Measurements from ENCODE around the gene ABCC4. TPM values are rescaled to one million over a fixed set of nuclear protein-coding genes. Genes with fewer than 3 reads are reported as not detected.

Gene ABCC4
- total and polyA plus RNA-seq, 2 of the 13 experiments (the other 11 are each of a cell fraction or from before 2014, with no cell fraction given), result 4.2 to 11.3 TPM

DNA sequence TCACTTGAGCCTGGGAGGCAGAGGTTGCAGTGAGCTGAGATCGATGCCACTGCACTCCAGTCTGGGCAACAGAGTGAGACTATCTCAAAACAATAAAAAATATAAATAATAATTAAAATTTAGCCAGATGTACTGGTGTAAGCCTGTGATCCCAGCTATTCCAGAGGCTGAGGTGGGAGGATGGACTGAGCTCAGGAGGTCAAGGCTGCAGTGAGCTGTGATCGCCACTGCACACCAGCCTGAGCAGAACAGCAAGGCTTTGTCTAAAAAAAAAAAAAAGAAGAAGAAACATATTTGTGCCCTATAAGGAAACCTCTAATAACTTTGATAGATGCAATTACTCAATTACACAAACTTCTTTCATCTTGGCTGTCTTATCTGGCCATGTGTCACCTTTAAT lies 52.3 kb downstream of the ABCC4 start:
- Histone ChIP-seq H3K9ac (ENCODE audit: insufficient read depth, low read depth, low read length) (no peak overlapping the region), H3K4me2 (ENCODE audit: low read depth, low read length) (no peak overlapping the region), H3K27ac (ENCODE audit: extremely low read length, insufficient read depth, low read length) (no peak overlapping the region), H3K4me3 (replicated peaks in 1 of 3; ENCODE audit: insufficient read depth in 1 of 3, low read depth in 2 of 3, low read length in 3 of 3) (no peak overlapping the region), H3K36me3 (replicated peaks in 1 of 2; ENCODE audit: control insufficient read depth in 1 of 2, insufficient read depth in 2 of 2, low read length in 2 of 2) (peaks cover 0 to 3% of the 10 kb centered on the region in 2 experiments; a peak in 2 of 5 replicates), H3K4me1 (ENCODE audit: insufficient read depth, low read length) (peaks cover 42% of the 10 kb centered on the region), H3K79me2 (ENCODE audit: insufficient read depth, low read length) (no peaks in the 10 kb centered on the region), H3K27me3 (ENCODE audit: control insufficient read depth in 1 of 2, insufficient read depth in 2 of 2, low read length in 2 of 2) (no peaks in the 10 kb centered on the region), H3K9me3 (ENCODE audit: low read length) (no peaks in the 10 kb centered on the region), H2AFZ (ENCODE audit: low read length) (no peak overlapping the region), H4K20me1 (ENCODE audit: insufficient read depth, low read length) (no peaks in the 10 kb centered on the region)
- intact Hi-C loops (cut with micrococcal nuclease; ENCODE audit: unreplicated experiment) (no loop called here), in situ Hi-C loops (cut with HindIII; ENCODE audit: extremely low pct_ligation_motif_present, low pct_unique_long_range_greater_than_20kb) (no loop called here)
- peak; percentile 89 for ATAC-seq
- CTCF ChIA-PET (ENCODE audit: low intra/inter-chr PET ratio, low total read pairs), result no interaction called here
- no TSS peak for BruUV-seq (replicated peaks)
- POLR2A ChIA-PET, result no interaction called here
- WGBS (ENCODE audit: low lambda C conversion rate), result 66% methylated on average over 2 of the region's 2 CpGs
- peak; percentile 49 for FAIRE-seq
- peak; percentile 29 for DNase-seq (ENCODE audit: low spot score)
- TF ChIP-seq MAF1 (CRISPR knock-in tag; IDR thresholded peaks at IDR 0.05; ENCODE audit: borderline replicate concordance), result no peak
- no peak for TF ChIP-seq ZSCAN25 (CRISPR knock-in tag; IDR thresholded peaks at IDR 0.05)
- TF ChIP-seq NR2F6 (IDR thresholded peaks at IDR 0.05), result 0 out of 2 replicates have a peak, but pooled peaks have one; percentile 16
- no peak for TF ChIP-seq NR2F6 (CRISPR knock-in tag; IDR thresholded peaks at IDR 0.05)
- TF ChIP-seq HMGA1 (CRISPR knock-in tag; conservative IDR thresholded peaks at IDR 0.05), result no peak
- TF ChIP-seq, protein P1, sequence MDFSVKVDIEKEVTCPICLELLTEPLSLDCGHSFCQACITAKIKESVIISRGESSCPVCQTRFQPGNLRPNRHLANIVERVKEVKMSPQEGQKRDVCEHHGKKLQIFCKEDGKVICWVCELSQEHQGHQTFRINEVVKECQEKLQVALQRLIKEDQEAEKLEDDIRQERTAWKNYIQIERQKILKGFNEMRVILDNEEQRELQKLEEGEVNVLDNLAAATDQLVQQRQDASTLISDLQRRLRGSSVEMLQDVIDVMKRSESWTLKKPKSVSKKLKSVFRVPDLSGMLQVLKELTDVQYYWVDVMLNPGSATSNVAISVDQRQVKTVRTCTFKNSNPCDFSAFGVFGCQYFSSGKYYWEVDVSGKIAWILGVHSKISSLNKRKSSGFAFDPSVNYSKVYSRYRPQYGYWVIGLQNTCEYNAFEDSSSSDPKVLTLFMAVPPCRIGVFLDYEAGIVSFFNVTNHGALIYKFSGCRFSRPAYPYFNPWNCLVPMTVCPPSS (IDR thresholded peaks at IDR 0.05), result no peak
- TF ChIP-seq STAT5B (CRISPR knock-in tag; IDR thresholded peaks at IDR 0.05), result no peak
- TF ChIP-seq, protein P2, sequence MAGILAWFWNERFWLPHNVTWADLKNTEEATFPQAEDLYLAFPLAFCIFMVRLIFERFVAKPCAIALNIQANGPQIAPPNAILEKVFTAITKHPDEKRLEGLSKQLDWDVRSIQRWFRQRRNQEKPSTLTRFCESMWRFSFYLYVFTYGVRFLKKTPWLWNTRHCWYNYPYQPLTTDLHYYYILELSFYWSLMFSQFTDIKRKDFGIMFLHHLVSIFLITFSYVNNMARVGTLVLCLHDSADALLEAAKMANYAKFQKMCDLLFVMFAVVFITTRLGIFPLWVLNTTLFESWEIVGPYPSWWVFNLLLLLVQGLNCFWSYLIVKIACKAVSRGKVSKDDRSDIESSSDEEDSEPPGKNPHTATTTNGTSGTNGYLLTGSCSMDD (CRISPR knock-in tag; IDR thresholded peaks at IDR 0.05), result no peak
- no peak for TF ChIP-seq ATF7 (IDR thresholded peaks at IDR 0.05)
- no peak for TF ChIP-seq ATF7 (CRISPR knock-in tag; IDR thresholded peaks at IDR 0.05)
- no peak for TF ChIP-seq ZNF773 (CRISPR knock-in tag; IDR thresholded peaks at IDR 0.05; ENCODE audit: borderline replicate concordance)
- TF ChIP-seq, protein P3, sequence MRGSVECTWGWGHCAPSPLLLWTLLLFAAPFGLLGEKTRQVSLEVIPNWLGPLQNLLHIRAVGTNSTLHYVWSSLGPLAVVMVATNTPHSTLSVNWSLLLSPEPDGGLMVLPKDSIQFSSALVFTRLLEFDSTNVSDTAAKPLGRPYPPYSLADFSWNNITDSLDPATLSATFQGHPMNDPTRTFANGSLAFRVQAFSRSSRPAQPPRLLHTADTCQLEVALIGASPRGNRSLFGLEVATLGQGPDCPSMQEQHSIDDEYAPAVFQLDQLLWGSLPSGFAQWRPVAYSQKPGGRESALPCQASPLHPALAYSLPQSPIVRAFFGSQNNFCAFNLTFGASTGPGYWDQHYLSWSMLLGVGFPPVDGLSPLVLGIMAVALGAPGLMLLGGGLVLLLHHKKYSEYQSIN (CRISPR knock-in tag; IDR thresholded peaks at IDR 0.05; ENCODE audit: borderline replicate concordance), result no peak
- TF ChIP-seq JUNB (CRISPR knock-in tag; IDR thresholded peaks at IDR 0.05; ENCODE audit: borderline replicate concordance), result no peak
- TF ChIP-seq ZNF558 (CRISPR knock-in tag; IDR thresholded peaks at IDR 0.05; ENCODE audit: borderline replicate concordance), result no peak
- no peak for TF ChIP-seq FLYWCH1 (CRISPR knock-in tag; IDR thresholded peaks at IDR 0.05)
- TF ChIP-seq, protein P4, sequence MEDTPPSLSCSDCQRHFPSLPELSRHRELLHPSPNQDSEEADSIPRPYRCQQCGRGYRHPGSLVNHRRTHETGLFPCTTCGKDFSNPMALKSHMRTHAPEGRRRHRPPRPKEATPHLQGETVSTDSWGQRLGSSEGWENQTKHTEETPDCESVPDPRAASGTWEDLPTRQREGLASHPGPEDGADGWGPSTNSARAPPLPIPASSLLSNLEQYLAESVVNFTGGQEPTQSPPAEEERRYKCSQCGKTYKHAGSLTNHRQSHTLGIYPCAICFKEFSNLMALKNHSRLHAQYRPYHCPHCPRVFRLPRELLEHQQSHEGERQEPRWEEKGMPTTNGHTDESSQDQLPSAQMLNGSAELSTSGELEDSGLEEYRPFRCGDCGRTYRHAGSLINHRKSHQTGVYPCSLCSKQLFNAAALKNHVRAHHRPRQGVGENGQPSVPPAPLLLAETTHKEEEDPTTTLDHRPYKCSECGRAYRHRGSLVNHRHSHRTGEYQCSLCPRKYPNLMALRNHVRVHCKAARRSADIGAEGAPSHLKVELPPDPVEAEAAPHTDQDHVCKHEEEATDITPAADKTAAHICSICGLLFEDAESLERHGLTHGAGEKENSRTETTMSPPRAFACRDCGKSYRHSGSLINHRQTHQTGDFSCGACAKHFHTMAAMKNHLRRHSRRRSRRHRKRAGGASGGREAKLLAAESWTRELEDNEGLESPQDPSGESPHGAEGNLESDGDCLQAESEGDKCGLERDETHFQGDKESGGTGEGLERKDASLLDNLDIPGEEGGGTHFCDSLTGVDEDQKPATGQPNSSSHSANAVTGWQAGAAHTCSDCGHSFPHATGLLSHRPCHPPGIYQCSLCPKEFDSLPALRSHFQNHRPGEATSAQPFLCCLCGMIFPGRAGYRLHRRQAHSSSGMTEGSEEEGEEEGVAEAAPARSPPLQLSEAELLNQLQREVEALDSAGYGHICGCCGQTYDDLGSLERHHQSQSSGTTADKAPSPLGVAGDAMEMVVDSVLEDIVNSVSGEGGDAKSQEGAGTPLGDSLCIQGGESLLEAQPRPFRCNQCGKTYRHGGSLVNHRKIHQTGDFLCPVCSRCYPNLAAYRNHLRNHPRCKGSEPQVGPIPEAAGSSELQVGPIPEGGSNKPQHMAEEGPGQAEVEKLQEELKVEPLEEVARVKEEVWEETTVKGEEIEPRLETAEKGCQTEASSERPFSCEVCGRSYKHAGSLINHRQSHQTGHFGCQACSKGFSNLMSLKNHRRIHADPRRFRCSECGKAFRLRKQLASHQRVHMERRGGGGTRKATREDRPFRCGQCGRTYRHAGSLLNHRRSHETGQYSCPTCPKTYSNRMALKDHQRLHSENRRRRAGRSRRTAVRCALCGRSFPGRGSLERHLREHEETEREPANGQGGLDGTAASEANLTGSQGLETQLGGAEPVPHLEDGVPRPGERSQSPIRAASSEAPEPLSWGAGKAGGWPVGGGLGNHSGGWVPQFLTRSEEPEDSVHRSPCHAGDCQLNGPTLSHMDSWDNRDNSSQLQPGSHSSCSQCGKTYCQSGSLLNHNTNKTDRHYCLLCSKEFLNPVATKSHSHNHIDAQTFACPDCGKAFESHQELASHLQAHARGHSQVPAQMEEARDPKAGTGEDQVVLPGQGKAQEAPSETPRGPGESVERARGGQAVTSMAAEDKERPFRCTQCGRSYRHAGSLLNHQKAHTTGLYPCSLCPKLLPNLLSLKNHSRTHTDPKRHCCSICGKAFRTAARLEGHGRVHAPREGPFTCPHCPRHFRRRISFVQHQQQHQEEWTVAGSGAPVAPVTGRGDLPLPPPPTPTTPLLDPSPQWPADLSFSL (CRISPR knock-in tag; IDR thresholded peaks at IDR 0.05), result no peak

All from HepG2 (cell line).